Fibroblast of the conjunctiva (primary cell): Measurements from ENCODE around the gene ZNF436.
"Not testable (repeated sequence)": the region's sequence is repeated elsewhere in the genome, so short reads cannot be mapped to it uniquely, and the experiment has no call there.

Experiments used
- DNase-seq: peaks from one replicate; pipeline ENCODE4 v3.0.0-alpha.2; 2010; ENCODE audit warnings: low read depth

Gene ZNF436

GRCh38 chr1:23392125-23392855 lies 22.7 kb upstream of the ZNF436 start:
- DNase-seq: no peak

GRCh38 chr1:23389837-23390321 lies 20.2 kb upstream of the ZNF436 start:
- DNase-seq: no peak

GRCh38 chr1:23387494-23387893 lies 17.9 kb upstream of the ZNF436 start:
- DNase-seq: no peak

GRCh38 chr1:23385119-23385621 lies 15.5 kb upstream of the ZNF436 start:
- DNase-seq: no peak

GRCh38 chr1:23384312-23385058 lies 14.8 kb upstream of the ZNF436 start:
- DNase-seq: no peak

- DNase-seq: no peak
These were observed 14.1 kb upstream of the ZNF436 start for GRCh38 chr1:23383577-23384311.

- DNase-seq: no peak
These were observed 11.7 kb upstream of the ZNF436 start for GRCh38 chr1:23381233-23381885.

- no peak for DNase-seq
These were observed 11.1 kb upstream of the ZNF436 start for GRCh38 chr1:23380719-23381118.

GRCh38 chr1:23380236-23380635 lies 10.6 kb upstream of the ZNF436 start:
- DNase-seq: not testable (repeated sequence)

GRCh38 chr1:23376890-23377811 lies 7.5 kb upstream of the ZNF436 start:
- DNase-seq: peak; percentile 41

GRCh38 chr1:23374079-23374735 lies 4.6 kb upstream of the ZNF436 start:
- not testable (repeated sequence) for DNase-seq

- DNase-seq: no peak
These were observed 2.6 kb upstream of the ZNF436 start for GRCh38 chr1:23371987-23372880.

- peak; percentile 30 for DNase-seq
These were observed 1.3 kb upstream of the ZNF436 start for GRCh38 chr1:23370709-23371584.

- no peak for DNase-seq
These were observed 683 bp upstream of the ZNF436 start for GRCh38 chr1:23370330-23370708.

GRCh38 chr1:23368562-23369334 lies 888 bp downstream of the ZNF436 start:
- DNase-seq: peak; percentile 84

GRCh38 chr1:23367791-23368561 lies 1.7 kb downstream of the ZNF436 start:
- DNase-seq: peak; percentile 99

- no peak for DNase-seq
These were observed 2.2 kb downstream of the ZNF436 start for GRCh38 chr1:23367451-23367790.
